Small intestine (tissue), 7 donors: ENCODE data around the gene CSRP3. TPM values are rescaled to one million over a fixed set of nuclear protein-coding genes. Genes with fewer than 3 reads are reported as not detected.

Experiments
- DNase-seq, 2 donors: peaks; one replicate each; pipeline versions ENCODE4 v3.0.0 to v3.0.0-alpha.2; 2013
- FAIRE-seq: peaks from 2 replicates; lab custom pipeline; 2012; peaks lifted over from hg19 to GRCh38; lab: Jason Lieb, UNC
- H3K27ac ChIP-seq, 3 donors: one replicate each; pipeline ENCODE4 v1.5.1; 2013; ENCODE audit warnings: low read length in 2 of 3, mild to moderate bottlenecking in 2 of 3, control low read depth in 1 of 3, inconsistent platforms in 1 of 3, low read depth in 1 of 3, moderate library complexity in 1 of 3
- H3K27me3 ChIP-seq, 3 donors: one replicate each; pipeline ENCODE4 v1.6.1; 2013; ENCODE audit warnings: low read length in 3 of 3, inconsistent platforms in 1 of 3; ENCODE audit not compliant: control insufficient read depth in 3 of 3, insufficient read depth in 3 of 3
- H3K36me3 ChIP-seq, 3 donors: one replicate each; pipeline ENCODE4 v1.6.1; 2013; ENCODE audit warnings: low read length in 3 of 3, inconsistent platforms in 1 of 3, low read depth in 1 of 3, mild to moderate bottlenecking in 1 of 3, moderate library complexity in 1 of 3; ENCODE audit not compliant: control insufficient read depth in 3 of 3, insufficient read depth in 2 of 3
- H3K4me1 ChIP-seq, 3 donors: one replicate each; pipeline ENCODE4 v1.6.1; 2013; ENCODE audit warnings: low read length in 2 of 3, inconsistent platforms in 1 of 3, low read depth in 1 of 3, mild to moderate bottlenecking in 1 of 3, moderate library complexity in 1 of 3; ENCODE audit not compliant: control insufficient read depth in 3 of 3, insufficient read depth in 2 of 3
- H3K4me3 ChIP-seq, 3 donors: one replicate each; pipeline ENCODE4 v1.5.1; 2013; ENCODE audit warnings: low read length in 3 of 3, control low read depth in 1 of 3, inconsistent platforms in 1 of 3, low read depth in 1 of 3, mild to moderate bottlenecking in 1 of 3, moderate library complexity in 1 of 3
- H3K9me3 ChIP-seq, 2 donors: one replicate each; pipeline ENCODE4 v1.6.1; 2013; ENCODE audit warnings: low read depth in 1 of 2, low read length in 1 of 2; ENCODE audit not compliant: control insufficient read depth in 2 of 2, insufficient read depth in 1 of 2
- WGBS, 3 donors: extraction: QIAGEN DNeasy Blood & Tissue Kit; methylation state at CpG; one replicate each; pipeline ENCODE4 v1.1.7; 2013; 5-methylcytosine and 5-hydroxymethylcytosine counted together
- polyA plus RNA-seq, 4 donors: library from polyadenylated mRNA; stranded (reverse) in 3 of 4; unstranded in 1 of 4; fragments of 200-250 nt in 3 of 4; fragments of 120-200 nt in 1 of 4; gene quantifications; one replicate each; pipeline versions ENCODE4 v1.2.1 to v1.2.3, GENCODE V29; 2013
- donor health status: healthy with polysubstance abuse.
- donor health status: control.
- donor health status: control.
- donor health status: Bipolar disorder and iron deficiency.
- donor health status: healthy.

Gene CSRP3
- polyA plus RNA-seq, 4 donors = 0.09 to 17.0 (median 1.2) TPM

GRCh38 chr11:19242179-19242932, 40.6 kb upstream of the CSRP3 start:
- Histone ChIP-seq H3K27me3 (peaks cover 0 to 12% (median 11%) of the 10 kb centered on the region in 3 donors), H3K4me3 (peak overlapping the region in 2 of 3 donors; percentile 41 to 71), H3K4me1 (peaks cover 0 to 32% (median 0%) of the 10 kb centered on the region in 3 donors), H3K36me3 (no peaks in the 10 kb centered on the region), H3K27ac (no peak overlapping the region), H3K9me3 (no peaks in the 10 kb centered on the region)
- DNase-seq (peak in 1 of 2 donors; percentile 50), FAIRE-seq (no peak)
- 17 to 29% (median 20%) methylated on average over 51 to 55 of the region's 55 CpGs for WGBS, 3 donors

- Histone ChIP-seq H3K27ac (peak overlapping the region in 1 of 3 donors; percentile 17), H3K36me3 (no peaks in the 10 kb centered on the region), H3K4me3 (peak overlapping the region; percentile 54 to 71 (median 54)), H3K4me1 (peaks cover 0 to 32% (median 0%) of the 10 kb centered on the region in 3 donors), H3K9me3 (no peaks in the 10 kb centered on the region), H3K27me3 (peaks cover 0 to 12% (median 11%) of the 10 kb centered on the region in 3 donors)
- DNase-seq (peak in 1 of 2 donors; percentile 44), FAIRE-seq (no peak)
- 0 to 1% (median 0%) methylated on average over 60 to 92 of the region's 92 CpGs for WGBS, 3 donors
Observed at GRCh38 chr11:19241260-19242178, 39.7 kb upstream of the CSRP3 start.

- Histone ChIP-seq H3K4me1 (peaks cover 0 to 32% (median 0%) of the 10 kb centered on the region in 3 donors), H3K4me3 (peak within 1 kb of the TSS; percentile 54 to 71 (median 54)), H3K27ac (peak within 1 kb of the TSS in 1 of 3 donors; percentile 17), H3K9me3 (no peaks in the 10 kb centered on the region), H3K36me3 (peaks cover 0 to 2% (median 0%) of the 10 kb centered on the region in 3 donors), H3K27me3 (peaks cover 0 to 12% (median 11%) of the 10 kb centered on the region in 3 donors)
- no peak for FAIRE-seq
- WGBS, 3 donors = 0 to 1% (median 1%) methylated on average over 54 to 59 of the region's 59 CpGs
- DNase-seq = peak; percentile 94 to 95
Observed at GRCh38 chr11:19240420-19241259, 38.9 kb upstream of the CSRP3 start, which contains the start of gene E2F8. TSS of gene E2F8 (minus strand) at chr11:19240945. CDS start at chr11:19240121, 824 bp downstream.

GRCh38 chr11:19239039-19239438, 37.3 kb upstream of the CSRP3 start:
- FAIRE-seq = no peak
- Histone ChIP-seq H3K4me3 (no peak overlapping the region), H3K4me1 (peaks cover 0 to 26% (median 0%) of the 10 kb centered on the region in 3 donors), H3K36me3 (peaks cover 0 to 2% (median 0%) of the 10 kb centered on the region in 3 donors), H3K27me3 (peaks cover 0 to 11% (median 9%) of the 10 kb centered on the region in 3 donors), H3K27ac (no peak overlapping the region), H3K9me3 (no peaks in the 10 kb centered on the region)
- 80 to 86% (median 82%) methylated on average over 3 of the region's 3 CpGs for WGBS, 3 donors
- DNase-seq = no peak

- peak; percentile 84 to 88 for DNase-seq
- peak overlapping the region in 1 of 3 donors; percentile 39 for H3K4me3 ChIP-seq
- no peak for FAIRE-seq
- peaks cover 0 to 11% (median 9%) of the 10 kb centered on the region in 3 donors for H3K27me3 ChIP-seq
- peaks cover 0 to 22% (median 0%) of the 10 kb centered on the region in 3 donors for H3K4me1 ChIP-seq
- H3K9me3 ChIP-seq = no peaks in the 10 kb centered on the region
- H3K27ac ChIP-seq = peak overlapping the region in 1 of 3 donors; percentile 83
- peaks cover 0 to 8% (median 0%) of the 10 kb centered on the region in 3 donors for H3K36me3 ChIP-seq
- WGBS, 3 donors = 30 to 58% (median 45%) methylated on average over 5 of the region's 5 CpGs
Observed at GRCh38 chr11:19237813-19238212, 36.0 kb upstream of the CSRP3 start.

GRCh38 chr11:19237381-19237780, 35.6 kb upstream of the CSRP3 start:
- H3K9me3 ChIP-seq = no peaks in the 10 kb centered on the region
- DNase-seq (peak in 1 of 2 donors; percentile 15), FAIRE-seq (no peak)
- peak overlapping the region in 1 of 3 donors; percentile 39 for H3K4me3 ChIP-seq
- peaks cover 0 to 8% (median 5%) of the 10 kb centered on the region in 3 donors for H3K27me3 ChIP-seq
- WGBS, 3 donors = 73 to 82% (median 74%) methylated on average over 8 of the region's 8 CpGs
- peak overlapping the region in 1 of 3 donors; percentile 83 for H3K27ac ChIP-seq
- peaks cover 0 to 8% (median 0%) of the 10 kb centered on the region in 3 donors for H3K36me3 ChIP-seq
- H3K4me1 ChIP-seq = peaks cover 0 to 20% (median 0%) of the 10 kb centered on the region in 3 donors

- DNase-seq = no peak
- FAIRE-seq = no peak
- WGBS, 3 donors = 96 to 100% (median 98%) methylated on average over 5 of the region's 5 CpGs
- Histone ChIP-seq H3K36me3 (peaks cover 0 to 17% (median 0%) of the 10 kb centered on the region in 3 donors), H3K27ac (no peak overlapping the region), H3K9me3 (no peaks in the 10 kb centered on the region), H3K4me1 (peaks cover 0 to 14% (median 0%) of the 10 kb centered on the region in 3 donors), H3K27me3 (no peaks in the 10 kb centered on the region), H3K4me3 (no peak overlapping the region)
Observed at GRCh38 chr11:19234231-19234817, 32.5 kb upstream of the CSRP3 start.
